HG02798 (cell line): ENCODE results near the gene GPHN.

ENCODE experiments used
- ATAC-seq: cut with Tn5 transposase; IDR thresholded peaks from one replicate; pipeline ENCODE4 v1.9.1; 2021; ENCODE audit warnings: mild to moderate bottlenecking; ENCODE audit not compliant: unreplicated experiment, poor library complexity

Gene GPHN

DNA sequence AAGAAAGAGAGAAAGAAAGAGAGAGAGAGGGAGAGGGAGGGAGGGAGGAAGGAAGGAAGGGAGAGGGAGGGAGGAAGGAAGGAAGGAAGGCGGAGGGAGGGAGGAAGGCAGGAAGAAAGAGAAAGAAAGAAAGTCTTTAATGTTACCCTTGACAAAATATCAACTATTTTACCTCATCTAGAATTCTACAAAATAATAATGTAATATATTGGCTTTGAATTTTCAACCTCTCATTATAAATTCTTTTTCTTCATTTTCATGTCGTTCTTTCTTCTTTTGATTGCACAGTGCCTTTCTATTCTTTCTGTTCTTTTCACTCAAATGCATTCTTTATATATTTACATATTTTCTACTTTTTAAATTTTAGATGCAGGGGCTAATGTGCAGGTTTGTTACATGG lies 621.8 kb downstream of the GPHN start:
- ATAC-seq = no peak

DNA sequence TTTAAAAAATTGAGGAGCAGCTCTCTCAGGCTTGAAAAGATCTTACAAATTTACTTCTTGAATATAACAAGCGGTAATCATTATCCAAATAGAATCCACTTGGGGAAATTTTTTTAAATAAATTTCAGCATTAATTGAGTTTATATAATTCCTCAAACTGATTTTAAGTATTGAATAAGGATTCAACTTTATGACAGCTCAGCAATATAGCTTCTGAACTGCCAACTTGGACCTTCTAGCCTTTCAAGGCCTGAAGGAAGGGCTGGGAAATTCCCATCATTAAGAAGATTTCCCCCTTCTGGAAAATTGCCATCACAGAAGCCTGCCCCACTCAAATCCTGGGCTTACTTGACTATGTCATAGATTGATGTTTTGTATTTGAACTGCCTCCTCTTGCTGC lies 623.7 kb downstream of the GPHN start:
- ATAC-seq = no peak

DNA sequence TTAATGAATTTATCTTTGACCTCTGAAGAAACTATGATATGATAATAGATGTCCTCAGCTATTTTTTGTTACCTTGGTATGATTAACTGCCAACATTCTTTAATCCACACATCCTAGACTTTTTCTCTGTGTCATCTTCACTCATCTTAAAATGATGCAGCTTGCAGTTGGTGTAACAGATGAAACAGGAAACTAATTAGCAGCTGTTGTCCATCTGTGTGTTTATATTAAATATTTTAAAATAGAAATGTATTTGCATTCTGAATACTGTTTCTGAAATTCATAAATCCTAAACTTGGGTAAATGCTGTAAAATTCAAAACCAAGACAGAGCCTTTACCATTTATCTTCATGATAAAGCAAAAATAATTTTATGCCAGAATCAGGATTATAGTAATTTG lies 625.2 kb downstream of the GPHN start:
- ATAC-seq = no peak

DNA sequence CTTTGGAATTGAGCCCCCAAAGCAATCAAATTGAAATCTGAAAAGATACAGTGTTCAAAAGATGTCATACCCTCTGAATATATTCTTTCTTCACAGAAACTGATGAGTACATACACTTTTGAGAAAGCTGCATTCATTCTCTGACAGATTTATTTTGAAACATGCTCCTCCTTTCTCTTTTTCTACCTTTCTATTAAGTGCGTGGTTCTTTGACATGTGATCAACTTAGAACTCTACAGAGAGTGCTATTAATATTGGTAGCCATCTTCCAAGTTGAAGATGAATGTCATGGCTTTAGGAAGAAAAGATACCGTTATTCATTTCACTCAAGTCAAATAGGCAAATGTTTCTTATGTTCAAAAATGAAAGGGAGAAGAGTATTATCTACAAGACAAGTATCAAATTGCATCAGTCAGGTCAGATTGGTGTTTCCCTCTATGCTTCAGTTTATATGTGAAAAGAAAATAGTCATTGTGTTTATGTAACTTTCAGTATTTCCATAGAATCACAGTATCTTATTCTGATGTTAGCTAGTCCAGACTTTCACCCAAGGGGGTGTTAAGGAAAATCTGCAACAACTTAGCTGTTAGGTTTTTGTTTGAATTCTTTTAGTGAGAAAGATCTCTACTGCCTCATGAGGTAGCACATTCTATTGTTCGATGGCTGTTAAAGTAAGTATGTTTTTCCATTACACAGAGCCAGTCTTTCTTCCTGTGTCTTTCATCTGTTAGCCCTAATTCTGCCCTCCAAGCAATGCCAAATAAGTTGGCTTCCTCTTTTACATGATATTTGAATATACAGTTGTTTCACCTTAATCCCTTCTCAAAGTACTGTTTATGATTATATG lies 625.9 kb downstream of the GPHN start:
- ATAC-seq = no peak

DNA sequence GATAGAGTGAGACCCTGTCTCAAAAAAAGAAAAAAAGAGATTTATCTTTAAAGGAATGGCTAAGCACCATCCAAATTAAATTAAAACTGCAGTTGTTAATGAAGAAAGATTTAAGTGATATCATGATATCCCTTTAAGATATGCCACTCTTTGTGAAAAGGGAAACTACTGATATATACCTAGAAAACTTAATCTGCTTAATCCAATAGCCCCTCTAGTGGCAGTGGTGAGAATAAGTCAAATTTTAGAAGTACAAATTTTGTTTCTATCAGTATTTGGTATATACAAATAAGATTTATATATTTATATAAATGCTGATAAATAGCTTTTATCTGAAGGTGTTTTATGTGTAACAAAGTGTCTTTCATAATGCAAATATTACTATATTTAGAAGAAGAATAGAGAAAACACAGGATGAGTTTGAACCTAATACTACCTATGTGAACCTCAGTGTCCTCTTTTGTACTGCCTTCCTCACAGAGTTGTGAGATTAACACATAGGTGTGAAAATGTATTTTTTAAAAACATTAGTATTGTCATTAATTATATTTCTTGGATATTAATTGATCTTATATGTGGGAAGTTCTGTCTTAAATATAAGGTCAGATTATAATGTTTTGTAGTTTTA lies 629.9 kb downstream of the GPHN start:
- ATAC-seq = no peak

DNA sequence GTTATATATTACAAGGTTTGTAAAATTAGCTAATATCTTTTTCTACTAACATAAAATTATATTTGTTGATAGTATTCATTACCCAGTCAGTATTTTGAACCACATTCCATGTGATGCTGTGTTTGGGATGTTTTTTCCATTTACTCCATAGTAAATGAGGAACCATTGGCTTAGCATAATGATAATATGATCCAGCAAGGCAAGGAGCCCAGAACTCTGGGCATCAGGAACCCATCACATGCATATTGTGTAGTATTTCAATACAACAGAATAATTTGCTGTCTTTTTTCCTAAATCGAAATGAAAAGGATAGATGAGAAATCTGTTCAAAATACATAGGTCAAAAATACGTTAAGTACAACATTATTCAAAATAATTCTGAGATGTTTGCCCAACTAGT lies 632.6 kb downstream of the GPHN start:
- no peak for ATAC-seq

DNA sequence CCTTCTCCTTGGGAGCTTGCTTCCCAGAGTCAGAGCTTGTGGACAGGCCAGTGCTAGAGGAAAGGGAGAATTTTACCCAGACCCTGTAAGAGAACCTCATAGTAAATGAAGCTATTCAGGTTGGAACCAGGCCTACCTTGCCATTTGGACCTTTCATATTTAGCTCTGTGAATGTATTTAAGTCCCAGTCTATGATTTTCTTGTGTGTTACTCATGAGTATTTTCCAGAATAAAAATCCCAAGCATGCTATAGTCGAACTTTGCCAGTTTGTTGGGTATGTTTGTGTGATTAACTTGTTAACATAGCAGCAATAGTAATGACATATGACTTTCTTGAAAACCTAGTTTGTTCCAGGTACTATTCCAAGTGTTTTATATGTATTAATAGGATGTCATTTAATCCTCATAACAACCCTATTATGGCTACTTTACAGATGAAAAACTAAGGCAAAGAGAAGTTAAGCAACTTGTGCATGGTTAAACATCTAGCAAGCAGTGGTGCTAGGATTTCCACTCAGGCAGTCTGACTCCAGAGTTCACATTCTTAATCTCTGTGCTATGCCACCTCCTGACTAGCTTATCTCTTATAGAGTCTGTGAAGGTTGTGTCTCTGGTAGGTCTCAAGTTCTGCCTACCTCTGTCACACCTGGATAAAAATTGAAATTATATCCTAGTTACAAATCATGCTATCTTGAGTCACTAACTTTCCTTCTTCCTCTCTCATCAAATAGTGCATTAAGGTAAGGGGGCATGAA lies 633.4 kb downstream of the GPHN start:
- ATAC-seq = no peak

DNA sequence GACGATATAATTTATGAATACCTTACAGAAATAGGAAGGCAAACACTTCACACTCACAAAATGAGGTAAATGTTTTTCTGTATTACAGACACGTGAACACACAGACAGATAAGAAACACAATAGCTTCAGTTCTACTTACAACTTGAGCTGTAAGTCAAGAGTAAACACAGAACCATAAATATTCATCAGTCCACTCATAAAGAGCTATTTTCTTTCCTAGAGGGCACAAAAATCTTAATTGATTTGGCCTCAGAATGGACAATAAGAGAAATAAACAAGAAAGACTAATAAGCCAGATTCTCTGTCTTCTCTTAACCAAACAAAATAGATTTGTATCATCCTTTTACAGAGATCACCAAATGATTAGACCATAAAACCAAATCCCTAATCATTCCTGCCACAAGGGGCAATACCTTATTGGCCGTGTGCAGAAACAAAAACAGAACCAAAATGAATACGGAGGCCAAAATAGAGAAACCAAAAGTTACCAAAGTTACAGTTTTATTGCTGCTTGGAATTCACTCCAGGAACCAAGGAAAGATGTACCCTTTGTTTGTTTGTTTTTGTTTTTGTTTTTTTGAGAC lies 643.2 kb downstream of the GPHN start:
- ATAC-seq = no peak

DNA sequence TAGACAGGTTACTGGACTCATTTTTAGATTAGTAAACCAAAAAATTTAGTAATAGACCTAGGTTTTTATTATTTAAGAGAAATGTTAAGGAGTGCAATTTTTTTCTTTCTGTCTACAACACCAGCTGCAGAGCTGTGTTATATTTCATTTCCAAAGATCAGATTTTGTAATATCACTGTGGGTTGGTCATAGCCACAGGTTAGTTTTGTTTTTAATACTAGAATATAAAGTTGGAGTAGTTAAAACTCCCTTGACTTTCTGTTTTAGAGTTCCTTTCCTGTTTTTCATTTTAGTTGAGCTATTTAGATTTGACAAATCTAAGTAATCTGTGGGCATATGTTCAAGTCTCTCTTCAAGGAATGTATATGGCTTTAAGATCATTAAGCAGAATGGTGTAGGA lies 650.6 kb downstream of the GPHN start:
- ATAC-seq = no peak

DNA sequence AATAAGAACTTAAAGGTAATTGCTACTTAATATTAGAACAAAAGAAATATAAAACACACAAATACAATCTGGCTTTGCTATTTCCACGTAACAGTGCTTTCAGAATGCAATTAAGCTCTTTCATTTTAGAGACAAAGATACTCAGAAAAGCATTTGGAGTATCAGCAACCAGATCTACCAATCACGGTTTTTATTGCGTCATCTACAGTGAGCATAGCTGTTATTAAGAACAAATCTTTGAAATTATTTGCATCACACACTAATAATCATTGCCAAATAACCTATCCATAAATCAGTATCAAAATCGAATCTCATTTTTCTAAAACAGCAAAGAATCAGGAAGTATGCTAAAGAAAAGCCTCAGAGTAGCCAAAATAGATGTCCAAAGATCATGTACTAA lies 654.4 kb downstream of the GPHN start:
- no peak for ATAC-seq

DNA sequence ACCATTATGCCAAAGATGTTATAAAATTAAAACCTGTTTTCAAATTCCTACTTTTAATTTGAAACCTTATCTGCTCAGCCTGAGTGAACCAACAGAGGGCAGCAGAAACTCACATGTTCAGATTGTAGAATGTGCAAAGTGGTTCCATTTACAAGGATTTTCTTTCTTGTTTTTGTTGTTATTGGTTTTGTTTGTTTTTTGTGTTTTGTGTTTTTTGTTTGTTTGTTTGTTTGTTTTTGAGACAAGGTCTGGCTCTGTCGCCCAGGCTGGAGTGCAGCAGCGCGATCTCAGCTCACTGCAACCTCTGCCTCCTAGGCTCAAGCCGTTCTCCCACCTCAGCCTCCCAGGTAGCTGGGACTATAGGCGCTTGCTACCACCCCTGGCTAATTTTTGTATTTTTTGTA lies 658.5 kb downstream of the GPHN start:
- no peak for ATAC-seq

DNA sequence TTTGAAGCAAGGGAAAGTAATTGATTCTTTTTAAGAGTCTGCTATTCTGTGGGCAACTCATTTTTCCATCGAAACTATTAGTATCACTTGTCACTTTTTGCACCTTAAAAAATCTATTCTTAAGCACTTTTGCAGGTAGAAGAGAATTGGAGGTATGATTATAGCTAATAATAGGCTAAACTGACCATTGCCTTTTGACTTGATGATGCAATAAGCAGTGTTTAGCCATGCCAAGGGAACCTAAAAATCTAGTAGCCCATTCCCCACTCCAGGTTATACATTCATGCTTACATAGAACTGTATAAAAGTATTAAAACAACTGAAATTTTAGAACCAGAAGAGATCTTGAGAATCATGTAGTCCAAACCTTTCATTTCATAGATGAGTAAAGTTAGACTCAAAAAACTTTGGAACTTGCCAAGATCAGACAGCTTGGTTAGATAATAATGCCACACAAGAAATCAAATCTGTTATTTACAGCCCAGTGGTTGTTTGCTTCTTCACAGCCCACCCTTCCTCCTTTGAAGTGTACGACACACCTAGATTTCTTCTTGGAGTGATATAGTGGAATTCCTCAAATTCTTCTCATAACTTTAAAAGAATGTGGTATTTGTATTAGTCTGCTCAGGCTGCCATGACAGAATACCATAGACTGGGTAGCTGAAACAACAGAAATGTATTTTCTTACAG lies 659.6 kb downstream of the GPHN start:
- ATAC-seq = no peak

DNA sequence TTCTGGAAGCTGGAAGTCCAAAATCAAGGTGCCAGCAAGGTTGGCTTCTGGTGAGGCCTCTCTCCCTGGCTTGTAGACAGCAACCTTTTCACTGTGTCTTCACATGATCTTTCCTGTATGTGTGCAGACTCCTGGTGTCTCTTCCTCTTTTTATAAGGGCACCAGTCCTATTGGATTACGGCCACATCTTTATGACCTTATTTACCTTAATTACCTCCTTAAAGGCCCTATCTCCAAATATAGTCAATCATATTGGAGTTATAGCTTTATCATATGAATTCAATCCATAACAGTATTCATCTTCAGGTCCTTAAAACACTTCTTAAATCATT lies 660.1 kb downstream of the GPHN start:
- no peak for ATAC-seq

DNA sequence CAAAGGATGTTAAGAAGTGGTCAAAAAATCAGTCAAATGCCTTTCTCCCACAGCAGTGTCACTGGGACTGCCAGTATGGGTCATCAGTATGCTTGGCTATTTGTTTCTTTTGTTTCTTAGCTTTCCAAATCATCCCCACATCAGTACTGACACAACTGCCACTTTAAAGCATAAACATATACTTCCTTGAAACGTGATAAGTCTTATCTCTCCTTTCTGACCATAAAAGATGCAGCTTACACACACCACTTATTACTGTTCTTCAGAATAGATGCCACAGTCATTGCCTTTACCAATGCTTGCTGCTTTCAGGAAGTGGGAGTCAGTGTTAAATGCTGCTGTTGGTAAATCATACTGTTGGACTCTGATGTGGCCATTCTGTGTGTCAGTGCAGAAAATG lies 662.7 kb downstream of the GPHN start:
- ATAC-seq = no peak

DNA sequence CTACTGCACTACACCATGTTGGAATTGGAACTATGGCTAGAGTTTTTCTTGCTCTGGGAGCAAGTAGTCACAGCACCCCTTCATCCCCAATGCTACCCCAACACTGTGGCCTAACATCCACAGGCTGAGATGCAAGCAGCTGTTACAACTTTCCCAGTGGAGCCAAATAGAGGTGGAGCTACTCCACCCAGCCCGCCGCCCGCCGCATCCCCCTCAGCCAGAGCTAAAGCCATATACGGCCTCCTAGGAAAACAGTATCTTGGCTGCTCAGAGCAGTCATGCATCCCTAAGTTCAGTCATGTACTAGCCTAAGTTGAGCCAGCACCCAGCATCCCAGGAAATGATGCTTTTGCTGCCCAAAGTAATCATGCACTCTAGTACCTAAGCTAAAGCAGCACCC lies 664.1 kb downstream of the GPHN start:
- no peak for ATAC-seq

DNA sequence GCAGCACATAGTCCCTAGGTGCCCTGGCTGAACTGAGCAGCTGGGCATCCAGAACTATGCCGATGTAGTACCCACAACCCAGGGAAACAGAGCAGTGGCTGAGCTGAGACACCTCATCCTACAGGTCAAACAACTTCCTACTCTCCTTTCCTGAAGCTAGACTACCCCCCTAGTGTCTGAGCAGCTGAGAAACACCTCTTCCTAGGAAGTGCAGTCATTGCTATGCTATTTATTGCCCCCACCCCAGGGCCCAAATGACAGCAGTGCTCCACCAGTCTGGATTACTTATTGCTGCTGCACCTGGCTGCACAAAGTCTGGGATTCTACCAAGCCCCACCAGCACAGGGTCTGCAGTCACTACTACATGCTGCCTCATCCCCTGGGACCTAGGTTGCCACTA lies 664.6 kb downstream of the GPHN start:
- no peak for ATAC-seq

DNA sequence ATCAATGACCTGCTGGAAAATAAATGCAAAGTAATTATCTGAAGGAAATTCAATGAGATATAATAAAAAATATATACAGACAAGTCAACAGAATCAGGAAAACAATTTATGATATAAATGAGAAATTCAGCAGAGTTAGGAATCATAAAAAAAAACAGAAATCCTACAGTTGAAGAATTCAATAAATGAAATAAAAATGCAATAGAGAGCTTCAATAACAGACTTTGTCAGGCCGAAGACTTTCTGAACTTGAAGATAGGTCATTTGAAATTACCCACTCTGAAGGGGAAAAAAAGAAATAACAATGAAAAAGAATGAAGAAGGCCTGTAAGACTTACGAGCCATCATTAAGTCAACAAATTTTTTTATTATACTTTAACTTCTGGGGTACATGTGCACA lies 665.8 kb downstream of the GPHN start:
- ATAC-seq = no peak

DNA sequence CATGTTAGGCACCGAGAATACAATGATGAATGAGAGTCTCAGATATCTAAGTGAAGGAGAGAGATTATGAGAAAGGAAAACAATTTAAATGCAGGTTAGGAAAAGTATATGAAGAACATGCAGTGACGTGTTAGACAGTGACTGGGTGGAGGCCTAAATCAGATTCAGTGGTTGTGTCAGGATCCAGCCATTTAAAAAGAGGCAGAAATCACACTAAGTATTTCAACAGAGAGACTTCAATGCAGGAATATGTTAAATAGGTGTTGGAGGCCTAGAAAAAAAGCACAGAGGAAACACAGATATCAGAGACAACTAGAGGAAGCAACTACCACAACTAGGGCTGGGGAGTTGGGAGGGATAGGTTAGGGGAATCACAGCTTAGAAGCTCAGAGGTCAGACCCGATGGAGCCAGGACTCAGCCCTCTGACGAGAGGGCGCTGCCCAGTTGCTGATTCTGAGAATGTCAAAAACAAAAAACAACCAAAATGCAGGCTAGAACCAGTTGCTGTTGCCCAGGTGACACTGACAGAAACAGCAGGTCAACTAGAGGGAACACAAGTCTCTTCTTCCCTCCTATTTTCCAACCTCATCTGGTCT lies 678.3 kb downstream of the GPHN start:
- peak; percentile 22 for ATAC-seq

DNA sequence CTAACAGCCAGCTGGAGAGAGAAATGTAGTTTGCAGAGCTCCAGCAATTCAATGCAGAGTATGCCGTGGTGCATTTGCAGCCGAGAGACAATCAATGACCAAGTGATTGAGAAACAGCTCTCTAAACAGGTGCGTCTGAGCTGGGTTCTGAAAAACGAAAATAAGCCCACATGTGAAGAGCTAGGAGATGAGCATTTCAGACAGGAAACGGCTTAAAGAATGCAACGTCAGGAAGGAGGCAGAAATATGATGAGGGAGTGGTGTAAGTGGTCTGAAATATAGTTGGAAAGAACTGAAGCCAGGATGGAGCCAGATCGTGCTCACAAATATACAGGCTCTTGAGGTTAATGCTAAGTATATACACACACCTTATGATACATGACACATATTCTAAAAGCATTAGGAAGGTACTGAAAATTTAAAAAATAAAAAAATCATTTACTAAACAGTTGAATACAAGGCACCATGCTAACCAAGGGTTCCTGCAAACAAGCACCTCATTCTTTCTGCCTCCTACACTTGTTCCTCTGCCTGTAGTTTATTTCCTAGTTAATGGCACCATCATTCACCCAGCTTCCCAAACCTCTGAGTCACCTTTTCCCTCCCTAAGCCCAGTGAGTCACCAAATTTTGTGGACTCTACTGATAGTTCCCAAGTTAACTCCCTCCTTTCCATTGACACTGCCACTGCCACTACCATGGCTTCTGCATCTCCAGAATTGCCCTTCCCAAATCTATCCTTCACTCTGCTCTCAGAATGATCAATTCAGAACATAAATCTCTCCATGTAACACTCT lies 679.0 kb downstream of the GPHN start:
- peak; percentile 54 for ATAC-seq
